HS-27A (cell line): ENCODE results near the gene CC2D1A.
"Not testable (repeated sequence)": the region's sequence is repeated elsewhere in the genome, so short reads cannot be mapped to it uniquely, and the experiment has no call there.

ENCODE experiments used
- DNase-seq: peaks from one replicate; pipeline ENCODE4 v3.0.0-alpha.2; 2012; ENCODE audit warnings: low read depth, missing footprints

The CC2D1A gene

GRCh38 chr19:13962699-13963602 is 57.0 kb downstream of the CC2D1A start:
- DNase-seq = no peak

- DNase-seq = no peak
Observed at GRCh38 chr19:13963603-13964105, 57.7 kb downstream of the CC2D1A start.

GRCh38 chr19:13964776-13965175 is 58.8 kb downstream of the CC2D1A start:
- DNase-seq = no peak

- DNase-seq = no peak
Observed at GRCh38 chr19:13965377-13965896, 59.4 kb downstream of the CC2D1A start.

GRCh38 chr19:13965926-13966683 is 60.1 kb downstream of the CC2D1A start:
- DNase-seq = no peak

GRCh38 chr19:13966684-13967128 is 60.7 kb downstream of the CC2D1A start:
- no peak for DNase-seq

GRCh38 chr19:13967206-13967605 is 61.2 kb downstream of the CC2D1A start:
- DNase-seq = not testable (repeated sequence)

- no peak for DNase-seq
Observed at GRCh38 chr19:13968383-13968935, 62.5 kb downstream of the CC2D1A start.

- DNase-seq = no peak
Observed at GRCh38 chr19:13968999-13969398, 63.0 kb downstream of the CC2D1A start.

GRCh38 chr19:13969897-13970296 is 63.9 kb downstream of the CC2D1A start:
- no peak for DNase-seq

GRCh38 chr19:13971868-13972267 is 65.9 kb downstream of the CC2D1A start:
- DNase-seq = not testable (repeated sequence)

- no peak for DNase-seq
Observed at GRCh38 chr19:13972368-13973155, 66.6 kb downstream of the CC2D1A start.

GRCh38 chr19:13973479-13973878 is 67.5 kb downstream of the CC2D1A start:
- DNase-seq = not testable (repeated sequence)

GRCh38 chr19:13974073-13974472 is 68.1 kb downstream of the CC2D1A start:
- DNase-seq = no peak

- no peak for DNase-seq
Observed at GRCh38 chr19:13975870-13976269, 69.9 kb downstream of the CC2D1A start.

- DNase-seq = no peak
Observed at GRCh38 chr19:13976446-13976845, 70.4 kb downstream of the CC2D1A start.

GRCh38 chr19:13977803-13978202 is 71.8 kb downstream of the CC2D1A start:
- DNase-seq = no peak

- no peak for DNase-seq
Observed at GRCh38 chr19:13978351-13979243, 72.6 kb downstream of the CC2D1A start.

- no peak for DNase-seq
Observed at GRCh38 chr19:13979244-13979615, 73.2 kb downstream of the CC2D1A start.

GRCh38 chr19:13979686-13980085 is 73.7 kb downstream of the CC2D1A start:
- DNase-seq = no peak
